ENCODE data around the gene ATF6. TPM values are rescaled to one million over a fixed set of nuclear protein-coding genes. Genes with fewer than 3 reads are reported as not detected.
A peak's percentile ranks its signal among the peaks of the same experiment; 100 is the strongest.

The ATF6 gene
- total RNA-seq, 6 experiments from 2014 or later = 16.5 to 24.4 (median 20.4) TPM

GRCh38 chr1:161954050-161954449 is 187.9 kb downstream of the ATF6 start:
- DNase-seq (no peak), ATAC-seq (peak in 2 of 4 donors; percentile 25 to 30)
- Histone ChIP-seq H3K36me3 (peaks cover 0 to 8% (median 3%) of the 10 kb centered on the region in 4 donors), H3K4me1 (no peaks in the 10 kb centered on the region), H3K27me3 (no peaks in the 10 kb centered on the region), H3K4me3 (no peak overlapping the region), H3K9me3 (no peaks in the 10 kb centered on the region), H3K27ac (no peak overlapping the region)
- TF ChIP-seq POLR2A (IDR thresholded peaks at IDR 0.05) (no peak), CTCF (IDR thresholded peaks at IDR 0.05) (no peak)
- WGBS (ENCODE audit: insufficient coverage, low coverage, low lambda C conversion rate, missing lambda C conversion rate) = 59% methylated on average over 2 of the region's 2 CpGs
- intact Hi-C loops (cut with DNase I) = no loop called here

GRCh38 chr1:161954466-161954865 is 188.3 kb downstream of the ATF6 start:
- no peak overlapping the region for H3K27ac ChIP-seq
- ATAC-seq (no peak), DNase-seq (no peak)
- peaks cover 0 to 9% (median 4%) of the 10 kb centered on the region in 4 donors for H3K36me3 ChIP-seq
- no peaks in the 10 kb centered on the region for H3K4me1 ChIP-seq
- no peak for TF ChIP-seq CTCF (IDR thresholded peaks at IDR 0.05)
- TF ChIP-seq POLR2A (IDR thresholded peaks at IDR 0.05) = no peak
- intact Hi-C loops (cut with DNase I) = no loop called here
- H3K4me3 ChIP-seq = no peak overlapping the region
- H3K27me3 ChIP-seq = no peaks in the 10 kb centered on the region
- H3K9me3 ChIP-seq = no peaks in the 10 kb centered on the region

GRCh38 chr1:161955606-161956005 is 189.5 kb downstream of the ATF6 start:
- no peaks in the 10 kb centered on the region for H3K27me3 ChIP-seq
- H3K9me3 ChIP-seq = no peaks in the 10 kb centered on the region
- intact Hi-C loops (cut with DNase I) = no loop called here
- no peak for DNase-seq
- no peak overlapping the region for H3K4me3 ChIP-seq
- 80% methylated on average over 2 of the region's 2 CpGs for WGBS (ENCODE audit: insufficient coverage, low coverage, low lambda C conversion rate, missing lambda C conversion rate)
- H3K4me1 ChIP-seq = no peaks in the 10 kb centered on the region
- no peak for TF ChIP-seq POLR2A (IDR thresholded peaks at IDR 0.05)
- TF ChIP-seq CTCF (IDR thresholded peaks at IDR 0.05) = no peak
- no peak overlapping the region for H3K27ac ChIP-seq
- ATAC-seq = no peak
- H3K36me3 ChIP-seq = peaks cover 0 to 9% (median 4%) of the 10 kb centered on the region in 4 donors

GRCh38 chr1:161956097-161956496 is 190.0 kb downstream of the ATF6 start:
- no peak for ATAC-seq
- Histone ChIP-seq H3K9me3 (no peaks in the 10 kb centered on the region), H3K4me3 (no peak overlapping the region), H3K27ac (no peak overlapping the region), H3K27me3 (no peaks in the 10 kb centered on the region), H3K36me3 (peaks cover 0 to 9% (median 4%) of the 10 kb centered on the region in 4 donors), H3K4me1 (no peaks in the 10 kb centered on the region)
- TF ChIP-seq POLR2A (IDR thresholded peaks at IDR 0.05) = no peak
- TF ChIP-seq CTCF (IDR thresholded peaks at IDR 0.05) = no peak
- intact Hi-C loops (cut with DNase I) = no loop called here
- no peak for DNase-seq
- WGBS (ENCODE audit: insufficient coverage, low coverage, low lambda C conversion rate, missing lambda C conversion rate) = 90% methylated on average over 4 of the region's 4 CpGs

- no peaks in the 10 kb centered on the region for H3K27me3 ChIP-seq
- TF ChIP-seq CTCF (IDR thresholded peaks at IDR 0.05) = no peak
- no peak for TF ChIP-seq POLR2A (IDR thresholded peaks at IDR 0.05)
- no peak for DNase-seq
- intact Hi-C loops (cut with DNase I) = no loop called here
- 88% methylated on average over 3 of the region's 3 CpGs for WGBS (ENCODE audit: insufficient coverage, low coverage, low lambda C conversion rate, missing lambda C conversion rate)
- no peak for ATAC-seq
- peaks cover 0 to 9% (median 4%) of the 10 kb centered on the region in 4 donors for H3K36me3 ChIP-seq
- no peaks in the 10 kb centered on the region for H3K9me3 ChIP-seq
- no peak overlapping the region for H3K27ac ChIP-seq
- H3K4me1 ChIP-seq = no peaks in the 10 kb centered on the region
- H3K4me3 ChIP-seq = no peak overlapping the region
Observed at GRCh38 chr1:161956930-161957329, 190.8 kb downstream of the ATF6 start.
